RPMI7951 (cell line): ENCODE results near the gene ZSCAN21. TPM values are rescaled to one million over a fixed set of nuclear protein-coding genes. Genes with fewer than 3 reads are reported as not detected.
"Not testable (repeated sequence)": the region's sequence is repeated elsewhere in the genome, so short reads cannot be mapped to it uniquely, and the experiment has no call there.

Source experiments
- DNase-seq: peaks from one replicate; pipeline ENCODE4 v3.0.0-alpha.2; 2012; ENCODE audit warnings: low read depth
- total RNA-seq: library from RNA; depleted of rRNA; stranded (reverse); fragments of >200 nt; shearing (Covaris generic); gene quantifications from 2 replicates; pipeline ENCODE4 v1.2.3, GENCODE V29; 2014; rRNA removed

ZSCAN21 gene
- total RNA-seq = 13.5 and 15.4 TPM in 2 replicates

DNA sequence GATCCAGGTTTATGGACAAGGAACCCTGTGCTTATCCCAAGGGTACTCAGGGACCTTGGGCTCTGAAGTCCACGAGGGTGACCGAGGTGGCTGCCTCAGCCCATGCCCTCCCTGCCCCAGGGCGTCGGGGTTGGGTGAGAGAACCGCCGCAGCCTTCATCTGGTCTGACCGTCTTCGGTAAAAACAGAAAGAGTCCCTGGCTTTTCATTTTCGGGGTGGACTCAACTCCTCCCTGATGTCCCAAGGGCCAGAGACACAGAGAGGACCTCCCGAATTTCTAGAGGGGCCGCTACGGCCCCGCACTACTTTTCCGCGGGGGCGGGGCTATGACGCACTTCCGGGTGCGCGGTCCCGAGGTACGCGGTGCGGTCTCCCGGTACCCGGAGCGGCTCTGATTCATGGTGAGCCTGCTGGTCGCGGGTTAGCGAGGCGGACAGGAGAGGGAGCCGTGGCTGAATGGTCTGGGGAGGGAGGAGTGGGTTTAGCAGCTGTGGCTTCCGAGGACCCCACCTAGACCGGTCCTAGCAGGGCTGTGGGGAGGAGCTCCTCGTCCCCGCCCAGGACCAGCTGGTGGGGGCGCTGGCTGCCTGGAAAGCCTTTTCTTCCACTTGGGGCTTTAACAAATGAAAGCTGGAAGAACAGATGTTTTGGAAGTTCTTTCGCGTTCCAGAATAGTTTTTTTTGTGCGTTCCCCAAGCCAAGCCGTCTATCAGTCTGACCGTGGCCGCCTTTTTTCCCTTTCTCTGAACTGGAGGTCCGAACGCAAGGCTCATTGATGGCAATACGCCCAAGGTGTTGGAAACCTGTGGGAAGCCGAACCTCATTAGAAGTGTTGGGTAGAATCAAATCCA lies at the start of gene ZSCAN21:
ZSCAN21 (plus strand) TSS at position 334 of the 851 bp plus-strand sequence. CDS start 7,233 bp downstream, outside the sequence.
- DNase-seq = peak; percentile 84

DNA sequence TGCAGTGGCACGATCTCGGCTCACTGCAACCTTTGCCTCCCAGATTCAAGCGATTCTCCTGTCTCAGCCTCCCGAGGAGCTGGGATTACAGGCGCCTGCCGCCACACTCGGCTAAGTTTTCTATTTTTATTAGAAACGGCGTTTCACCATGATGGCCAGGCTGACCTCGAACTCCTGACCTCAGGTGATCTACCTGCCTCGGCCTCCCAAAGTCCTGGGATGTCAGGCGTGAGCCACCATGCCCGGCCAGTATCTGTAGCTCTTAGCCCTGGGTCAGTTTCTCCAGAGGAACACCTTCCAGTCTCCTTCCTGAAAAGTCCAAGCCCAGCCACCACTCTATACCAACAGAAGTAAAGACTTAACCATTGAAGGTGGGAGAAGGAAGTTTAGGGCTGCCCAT lies 49.3 kb upstream of the ZSCAN21 start:
- DNase-seq = no peak

DNA sequence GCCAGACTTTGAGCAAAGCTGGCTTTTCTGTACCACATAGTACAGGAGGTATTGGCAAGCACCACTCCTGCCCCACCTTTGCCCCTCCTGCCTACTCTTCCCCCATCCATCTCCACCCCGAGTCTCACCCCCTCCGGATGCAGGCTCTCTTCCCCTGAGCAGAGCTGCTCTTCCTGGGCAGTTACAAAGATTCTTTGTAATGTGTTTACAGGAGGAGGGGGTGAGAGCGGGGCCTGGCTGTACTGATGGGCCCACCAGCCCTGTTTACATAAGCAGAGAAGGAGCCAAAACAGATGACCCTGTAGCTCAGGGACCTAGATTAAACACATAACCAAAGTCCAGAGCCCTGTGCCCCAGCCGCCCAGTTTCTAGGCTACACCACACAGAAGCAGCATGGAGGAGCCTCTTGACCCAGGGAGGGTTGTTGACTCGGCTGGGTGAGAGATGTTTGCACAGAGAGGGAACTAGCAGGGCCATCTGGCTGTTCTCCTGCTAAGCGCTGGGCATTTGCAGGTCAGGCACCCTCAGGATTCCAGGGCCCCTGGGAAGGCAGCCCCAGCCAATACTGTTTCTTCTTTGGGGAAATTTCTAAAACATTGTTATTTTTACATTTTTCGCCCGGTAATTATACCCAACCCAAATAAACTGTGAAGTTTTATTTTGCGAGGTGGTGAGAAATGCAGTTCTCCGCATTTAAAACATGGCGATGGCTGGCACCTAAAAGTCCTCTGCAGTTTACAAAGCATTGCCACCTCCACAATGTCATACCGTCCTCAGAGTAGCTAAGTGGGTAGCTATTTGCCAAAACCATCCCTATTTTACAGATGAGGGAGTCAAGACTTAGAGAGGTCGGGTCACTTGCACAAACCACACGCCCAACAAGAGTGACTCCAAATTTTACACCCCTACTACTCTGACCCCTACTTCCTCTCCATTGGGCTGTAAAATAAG lies 45.6 kb upstream of the ZSCAN21 start:
- no peak for DNase-seq

DNA sequence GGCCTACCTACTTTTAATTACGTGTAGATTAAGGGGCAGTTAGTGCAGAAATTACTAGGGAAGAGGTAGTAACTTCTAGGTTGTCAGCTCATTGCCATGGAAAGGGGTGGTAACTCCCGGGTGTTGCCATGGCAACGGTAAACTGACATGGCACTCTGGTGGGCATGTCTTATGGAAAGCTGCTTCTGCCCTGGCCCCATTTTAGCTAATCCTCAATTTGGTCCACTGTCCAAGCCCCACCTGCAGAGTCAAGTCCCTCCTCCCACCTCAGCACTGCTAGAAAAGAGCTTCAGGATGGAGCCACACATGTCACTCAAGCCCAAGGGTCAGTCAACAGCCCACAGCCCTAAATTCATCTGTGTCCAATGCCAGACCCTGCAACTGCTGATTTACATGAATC lies 41.7 kb upstream of the ZSCAN21 start:
- no peak for DNase-seq

DNA sequence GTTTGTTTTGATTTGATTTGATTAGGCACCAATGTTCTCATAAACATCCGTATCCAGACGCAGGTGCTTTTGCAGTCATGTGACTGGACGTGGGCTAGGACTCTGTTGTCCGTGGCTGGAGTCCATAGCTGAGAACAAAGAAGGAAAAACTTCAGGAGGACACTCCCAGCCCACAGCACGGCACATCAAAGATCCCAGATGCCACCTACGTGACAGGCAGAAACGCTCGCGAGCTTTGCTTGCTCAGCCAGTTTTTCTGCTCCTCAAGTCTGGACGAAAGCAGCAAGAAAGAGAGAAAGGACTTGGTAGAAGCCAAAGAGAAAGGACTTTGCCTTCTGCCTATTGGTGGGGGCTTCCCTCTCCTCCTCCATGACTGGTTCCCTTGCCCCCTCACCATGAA lies 41.0 kb upstream of the ZSCAN21 start:
- DNase-seq = no peak

DNA sequence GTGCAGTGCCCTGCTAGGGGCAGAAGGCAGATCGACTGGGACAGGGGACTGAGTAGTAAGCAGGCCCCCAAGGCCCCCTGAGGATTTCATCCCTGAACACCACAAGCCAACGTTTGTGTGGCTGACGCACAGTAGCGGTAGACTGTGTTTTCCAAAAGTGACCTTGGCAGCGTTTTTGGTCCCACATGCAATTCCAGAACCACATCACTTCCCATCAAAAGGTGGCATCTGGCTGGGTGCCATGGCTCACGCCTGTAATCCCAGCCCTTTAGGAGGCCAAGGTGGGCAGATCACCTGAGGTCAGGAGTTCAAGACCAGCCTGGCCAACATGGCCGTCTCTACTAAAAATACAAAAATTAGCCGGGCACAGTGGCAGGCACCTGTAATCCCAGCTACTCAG lies 39.6 kb upstream of the ZSCAN21 start:
- not testable (repeated sequence) for DNase-seq

DNA sequence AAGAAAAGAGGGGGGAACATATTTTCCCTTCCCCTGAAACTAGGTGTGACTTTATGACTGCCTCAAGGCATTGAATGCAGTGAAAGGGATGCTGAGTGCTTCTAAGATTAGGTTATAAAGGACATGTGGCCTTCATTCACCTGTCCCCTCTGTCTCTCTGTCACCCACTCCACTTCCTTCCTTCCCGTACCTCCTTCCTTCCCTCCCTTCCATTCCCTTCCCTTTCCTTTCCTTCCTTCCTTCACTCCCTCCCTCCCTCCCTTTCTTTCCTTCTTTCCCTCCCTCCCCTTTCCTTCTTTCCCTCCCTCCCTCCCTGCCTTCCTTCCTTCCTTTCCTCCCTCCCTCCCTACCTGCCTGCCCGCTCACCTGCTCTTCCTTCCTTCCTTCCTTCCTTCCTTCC lies 38.7 kb upstream of the ZSCAN21 start:
- DNase-seq = no peak

DNA sequence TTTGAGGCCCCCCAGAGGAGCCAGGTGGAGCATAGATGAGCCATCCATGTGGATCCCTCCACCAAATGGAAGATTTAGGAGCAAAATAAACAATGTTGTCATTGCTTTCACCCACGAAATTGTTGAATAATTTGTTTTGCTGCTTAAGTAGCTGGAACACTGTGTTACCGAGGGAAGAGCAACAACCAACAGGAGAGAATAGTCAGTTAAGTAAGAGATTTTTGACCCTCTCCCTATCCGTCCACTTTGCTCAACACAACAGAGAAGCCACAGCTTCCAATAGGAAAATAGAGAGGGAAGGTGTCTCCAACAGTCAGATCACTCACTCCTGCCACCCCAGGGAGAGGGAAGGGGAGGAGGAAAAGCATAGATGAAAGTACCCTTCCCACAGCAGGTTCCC lies 38.1 kb upstream of the ZSCAN21 start:
- DNase-seq = no peak

DNA sequence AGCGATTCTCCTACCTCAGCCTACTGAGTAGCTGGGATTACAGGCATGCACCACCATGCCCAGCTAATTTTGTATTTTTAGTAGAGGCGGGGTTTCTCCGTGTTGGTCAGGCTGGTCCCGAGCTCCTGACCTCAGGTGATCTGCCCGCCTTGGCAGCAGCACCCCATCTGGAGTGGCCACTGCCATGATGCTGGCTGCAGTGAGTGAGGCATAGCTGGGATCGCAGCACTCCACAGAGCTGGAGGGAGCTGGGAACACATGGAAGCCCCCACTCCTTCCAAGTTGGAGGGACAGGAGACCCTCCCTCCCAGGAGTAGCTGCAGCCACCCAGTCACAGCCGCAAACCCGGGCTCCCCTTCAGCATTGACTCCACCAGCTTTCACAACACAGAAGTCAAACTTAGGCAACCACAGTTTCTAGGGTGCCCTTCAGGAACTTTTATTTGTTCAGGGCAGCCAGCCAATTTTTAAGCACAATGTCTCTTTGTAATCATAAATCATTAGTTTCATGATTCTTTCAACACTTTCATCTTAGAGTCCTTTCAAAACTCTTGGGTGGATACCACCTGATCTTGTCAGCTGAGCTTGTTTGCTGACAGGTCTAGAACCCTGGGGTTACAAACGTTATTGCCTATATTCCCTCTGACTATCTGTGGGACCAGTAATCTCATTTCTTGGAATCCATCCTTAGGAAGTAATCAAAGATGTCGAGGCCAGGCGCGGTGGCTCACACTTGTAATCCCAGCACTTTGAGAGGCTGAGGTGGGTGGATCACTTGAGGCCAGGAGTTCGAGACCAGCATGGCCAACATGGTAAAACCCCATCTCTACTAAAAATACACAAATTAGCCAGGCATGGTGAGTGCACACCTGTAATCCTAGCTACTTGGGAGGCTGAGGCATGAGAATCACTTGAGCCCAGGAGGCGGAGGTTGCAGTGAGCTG lies 36.9 kb upstream of the ZSCAN21 start:
- DNase-seq = not testable (repeated sequence)

DNA sequence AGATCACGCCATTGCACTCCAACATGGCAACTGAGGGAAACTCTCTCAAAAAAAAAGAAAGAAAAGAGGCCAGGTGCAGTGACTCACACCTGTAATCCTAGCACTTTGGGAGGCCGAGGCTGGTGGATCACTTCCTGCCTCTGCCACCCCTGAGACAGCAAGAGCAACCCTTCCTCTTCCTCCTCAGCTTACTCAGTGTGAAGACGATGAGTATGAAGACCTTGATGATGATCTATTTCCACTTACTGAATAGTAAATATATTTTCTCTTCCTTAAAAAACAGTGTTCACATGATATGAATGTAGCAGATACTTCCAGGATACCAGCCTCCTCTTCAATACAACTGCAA lies 36.3 kb upstream of the ZSCAN21 start:
- DNase-seq = no peak

DNA sequence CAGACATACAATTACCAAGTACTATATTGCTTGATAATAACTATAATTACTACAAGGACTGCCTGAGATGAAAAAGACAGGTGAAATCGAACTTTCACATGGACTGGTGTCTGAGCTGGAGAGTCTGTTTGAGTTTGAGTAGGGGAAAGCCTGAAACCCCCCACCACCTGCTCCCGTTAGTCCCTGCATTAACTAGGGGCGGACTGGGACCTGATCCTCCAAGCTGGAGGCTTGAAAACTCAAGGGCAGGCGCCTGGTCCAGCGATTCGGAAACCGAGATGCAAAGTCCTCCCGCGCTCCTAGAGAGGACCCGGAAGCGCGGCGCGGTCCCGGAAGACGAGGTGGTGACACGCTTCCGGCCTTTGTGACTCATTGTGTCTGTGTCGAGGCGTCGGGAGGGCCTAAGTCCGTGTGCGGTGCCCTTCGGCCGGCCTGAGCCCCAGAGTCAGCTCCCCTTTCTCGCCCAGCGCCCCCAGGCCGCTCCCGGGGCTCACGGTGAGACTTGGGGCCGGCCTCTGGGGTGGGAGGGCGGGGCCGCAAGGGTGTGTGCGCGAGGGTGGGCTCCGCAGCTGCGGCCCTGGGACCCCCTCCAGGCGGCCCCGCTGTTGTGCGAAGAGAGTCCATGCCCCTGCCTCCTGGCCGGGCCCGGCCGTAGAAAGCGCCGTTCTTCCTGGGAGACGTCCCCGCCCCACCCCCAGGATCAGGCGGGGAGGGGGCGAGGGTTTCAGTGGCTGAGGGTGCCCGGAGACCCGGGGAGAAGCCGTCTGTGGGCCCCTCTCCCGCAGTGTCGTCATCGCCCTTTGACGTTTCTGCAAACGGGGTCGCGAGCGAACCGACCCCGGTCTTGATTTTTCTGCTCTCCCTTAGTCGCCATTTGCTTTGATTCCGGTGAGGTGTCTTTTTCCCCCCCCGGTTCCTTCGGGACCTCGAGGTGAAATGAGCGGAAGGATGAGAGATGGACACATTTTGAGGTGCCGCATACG lies 34.1 kb upstream of the ZSCAN21 start, which contains the start of gene ZKSCAN1:
ZKSCAN1 (plus strand) TSS at position 365 of the 983 bp plus-strand sequence. CDS start 7,911 bp downstream, outside the sequence.
- DNase-seq = peak; percentile 93

DNA sequence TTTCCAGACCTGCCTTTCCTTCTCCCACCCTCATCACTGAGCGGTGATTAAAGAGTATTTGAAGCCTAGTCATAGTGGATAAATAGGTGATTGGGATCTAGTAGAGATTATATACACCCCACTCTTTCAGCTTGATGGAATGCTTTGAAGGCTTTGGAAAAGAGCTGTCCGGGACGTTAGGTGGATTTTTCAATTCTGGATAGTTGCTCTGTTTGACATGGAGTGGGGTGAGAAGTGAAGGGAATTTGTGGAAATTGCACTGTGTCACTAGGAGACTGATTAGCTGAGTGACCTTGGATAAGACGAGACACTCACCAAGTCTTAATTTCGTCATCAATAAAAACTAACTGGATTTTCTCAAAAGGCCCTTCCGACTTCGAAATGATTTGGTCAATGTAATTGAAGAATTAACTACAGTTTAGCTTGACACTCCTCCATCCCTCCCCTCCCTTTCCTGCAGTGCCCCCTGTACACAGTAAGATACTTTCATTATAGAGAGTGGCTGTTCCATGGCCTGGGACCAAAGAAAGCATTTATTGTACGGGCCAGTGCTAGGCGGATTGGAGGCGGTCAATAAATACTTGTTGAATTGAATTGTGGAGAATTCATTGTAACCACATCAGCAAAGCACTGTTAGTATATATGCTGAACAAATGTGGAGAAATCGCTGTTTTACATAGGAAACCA lies 33.2 kb upstream of the ZSCAN21 start:
- peak; percentile 49 for DNase-seq

DNA sequence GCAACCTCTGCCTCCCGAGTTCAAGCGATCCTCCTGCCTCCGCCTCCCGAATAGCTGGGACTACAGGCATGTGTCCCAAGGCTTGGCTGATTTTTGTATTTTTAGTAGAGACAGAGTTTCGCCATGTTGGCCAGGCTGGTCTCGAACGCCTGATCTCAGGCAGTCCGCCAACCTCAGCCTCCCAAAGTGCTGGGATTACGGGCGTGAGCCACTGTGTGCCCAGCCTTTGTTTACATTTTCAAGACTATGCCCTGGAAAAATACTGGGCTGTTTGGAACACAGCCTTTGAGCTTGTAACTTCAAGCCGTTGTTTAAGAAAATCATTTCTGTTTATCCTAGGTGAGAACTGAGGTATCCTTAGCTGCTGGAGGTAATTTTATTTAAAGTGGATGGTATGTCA lies 32.3 kb upstream of the ZSCAN21 start:
- no peak for DNase-seq

DNA sequence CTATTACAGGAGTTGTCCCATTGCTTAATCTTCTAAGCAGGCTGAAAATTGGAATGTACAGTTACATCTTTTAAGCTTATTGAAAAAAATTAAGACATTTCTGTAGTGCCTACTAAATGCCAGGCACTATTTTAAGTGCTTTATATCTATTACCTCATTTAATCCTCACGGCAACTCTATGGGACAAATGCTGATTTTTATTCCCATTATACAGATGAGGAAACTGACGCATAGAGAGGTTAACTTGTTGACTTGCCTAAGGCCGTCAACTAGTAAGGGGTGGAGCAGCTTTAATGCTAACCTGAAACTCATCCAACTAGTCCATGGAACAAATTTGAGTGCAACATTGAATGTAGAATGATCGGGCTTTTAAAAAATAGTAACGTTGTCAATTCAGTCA lies 31.7 kb upstream of the ZSCAN21 start:
- DNase-seq = no peak

DNA sequence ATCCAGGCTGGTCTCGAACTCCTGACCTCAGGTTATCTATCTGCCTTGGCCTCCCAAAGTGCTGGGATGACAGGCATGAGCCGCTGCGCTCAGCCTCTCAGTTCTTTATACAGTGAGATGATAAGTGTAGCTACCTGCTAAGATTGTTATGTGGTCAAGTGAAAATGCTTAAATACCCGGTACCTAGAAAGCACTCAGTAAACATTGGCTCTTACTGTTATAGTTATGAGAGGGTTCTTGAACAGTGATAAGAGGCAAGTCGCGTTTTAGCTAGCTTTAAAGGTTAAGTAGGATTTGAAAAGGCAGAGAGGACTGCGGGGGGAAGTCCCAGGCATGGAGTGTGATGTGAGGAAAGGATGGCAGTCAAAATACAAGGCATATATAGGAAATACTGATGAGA lies 29.7 kb upstream of the ZSCAN21 start:
- no peak for DNase-seq

DNA sequence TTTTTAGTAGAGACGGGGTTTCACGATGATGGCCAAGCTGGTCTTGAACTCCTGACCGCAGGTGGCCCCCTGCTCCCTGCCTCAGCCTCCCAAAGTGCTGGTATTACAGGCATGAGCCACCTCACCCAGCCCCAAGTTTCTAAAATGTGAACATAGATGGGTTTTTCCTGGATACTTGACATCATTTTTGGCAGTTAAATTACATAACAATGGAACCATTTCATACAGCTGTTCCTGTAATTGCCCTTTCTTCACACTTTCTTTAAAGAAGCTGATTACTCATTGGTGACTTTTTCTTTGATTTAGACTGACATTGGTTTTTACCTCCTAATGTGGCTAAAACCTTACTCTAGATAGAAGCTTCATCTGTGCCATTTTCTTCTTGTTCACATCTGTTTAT lies 28.3 kb upstream of the ZSCAN21 start:
- DNase-seq = no peak

DNA sequence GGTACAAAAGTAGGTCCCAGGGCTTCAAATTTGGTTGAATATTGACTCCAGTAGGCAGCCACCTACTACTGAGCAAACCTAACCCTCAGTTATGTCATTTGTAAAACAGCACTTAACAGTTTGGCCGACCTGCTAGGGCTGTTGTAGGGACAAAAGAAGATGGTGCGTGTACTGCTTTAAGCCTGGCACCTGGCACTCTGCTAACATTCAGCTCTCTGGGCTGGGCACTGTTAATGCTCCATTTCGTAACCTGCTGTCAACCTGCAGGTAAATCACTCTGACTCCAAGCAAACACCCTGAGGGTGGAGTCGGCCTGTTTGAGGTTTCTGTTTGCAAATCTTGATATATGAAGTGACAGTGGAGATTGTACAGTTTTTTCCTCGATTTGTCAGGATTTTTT lies 27.0 kb upstream of the ZSCAN21 start:
- no peak for DNase-seq

DNA sequence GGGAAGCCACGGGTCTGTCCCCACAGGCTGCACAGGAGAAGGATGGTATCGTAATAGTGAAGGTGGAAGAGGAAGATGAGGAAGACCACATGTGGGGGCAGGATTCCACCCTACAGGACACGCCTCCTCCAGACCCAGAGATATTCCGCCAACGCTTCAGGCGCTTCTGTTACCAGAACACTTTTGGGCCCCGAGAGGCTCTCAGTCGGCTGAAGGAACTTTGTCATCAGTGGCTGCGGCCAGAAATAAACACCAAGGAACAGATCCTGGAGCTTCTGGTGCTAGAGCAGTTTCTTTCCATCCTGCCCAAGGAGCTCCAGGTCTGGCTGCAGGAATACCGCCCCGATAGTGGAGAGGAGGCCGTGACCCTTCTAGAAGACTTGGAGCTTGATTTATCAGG lies 26.0 kb upstream of the ZSCAN21 start:
- DNase-seq = no peak

DNA sequence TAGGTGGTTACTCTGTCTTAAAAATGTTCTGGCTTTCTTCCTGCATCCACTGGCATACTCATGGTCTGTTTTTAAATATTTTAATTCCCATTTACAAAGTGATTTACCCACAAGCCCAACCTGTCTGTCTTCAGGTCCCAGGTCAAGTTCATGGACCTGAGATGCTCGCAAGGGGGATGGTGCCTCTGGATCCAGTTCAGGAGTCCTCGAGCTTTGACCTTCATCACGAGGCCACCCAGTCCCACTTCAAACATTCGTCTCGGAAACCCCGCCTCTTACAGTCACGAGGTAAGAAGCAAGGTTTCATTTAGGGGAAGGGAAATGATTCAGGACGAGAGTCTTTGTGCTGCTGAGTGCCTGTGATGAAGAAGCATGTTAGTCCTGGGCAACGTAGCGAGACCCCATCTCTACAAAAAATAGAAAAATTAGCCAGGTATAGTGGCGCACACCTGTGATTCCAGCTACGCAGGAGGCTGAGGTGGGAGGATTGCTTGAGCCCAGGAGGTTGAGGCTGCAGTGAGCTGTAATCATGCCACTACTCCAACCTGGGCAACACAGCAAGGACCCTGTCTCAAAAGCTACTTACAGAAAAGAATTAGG lies 25.5 kb upstream of the ZSCAN21 start:
- no peak for DNase-seq
